Liver (tissue), 3 donors: ENCODE data around the gene MCTP2.
A peak's percentile ranks its signal among the peaks of the same experiment; 100 is the strongest.

Source experiments
- HNF4A ChIP-seq, 2 donors: conservative IDR thresholded peaks; 2 replicates each; pipeline ENCODE4 v1.6.1; 2016; ENCODE audit warnings: antibody characterized with exemption in 2 of 2, mild to moderate bottlenecking in 2 of 2
- HNF4G ChIP-seq: IDR thresholded peaks from 2 replicates; pipeline ENCODE4 v1.6.1; 2016; ENCODE audit warnings: antibody characterized with exemption
- JUND ChIP-seq, 2 donors: IDR thresholded peaks; 2 replicates each; pipeline ENCODE4 v1.6.1; 2016; ENCODE audit warnings: antibody characterized with exemption in 2 of 2
- TF ChIP-seq, protein P1 (sequence below): fragments of 150-350 bp; IDR thresholded peaks from 2 replicates; pipeline ENCODE4 v1.5.1; 2017; ENCODE audit warnings: improper control_type of control experiment, low read depth, low read length; ENCODE audit not compliant: missing input control
- TF ChIP-seq, protein P2 (sequence below): IDR thresholded peaks from 2 replicates; pipeline ENCODE4 v1.6.1; 2016; ENCODE audit warnings: antibody characterized with exemption
- donor health status: healthy.
- donor health status: healthy.

DNA sequence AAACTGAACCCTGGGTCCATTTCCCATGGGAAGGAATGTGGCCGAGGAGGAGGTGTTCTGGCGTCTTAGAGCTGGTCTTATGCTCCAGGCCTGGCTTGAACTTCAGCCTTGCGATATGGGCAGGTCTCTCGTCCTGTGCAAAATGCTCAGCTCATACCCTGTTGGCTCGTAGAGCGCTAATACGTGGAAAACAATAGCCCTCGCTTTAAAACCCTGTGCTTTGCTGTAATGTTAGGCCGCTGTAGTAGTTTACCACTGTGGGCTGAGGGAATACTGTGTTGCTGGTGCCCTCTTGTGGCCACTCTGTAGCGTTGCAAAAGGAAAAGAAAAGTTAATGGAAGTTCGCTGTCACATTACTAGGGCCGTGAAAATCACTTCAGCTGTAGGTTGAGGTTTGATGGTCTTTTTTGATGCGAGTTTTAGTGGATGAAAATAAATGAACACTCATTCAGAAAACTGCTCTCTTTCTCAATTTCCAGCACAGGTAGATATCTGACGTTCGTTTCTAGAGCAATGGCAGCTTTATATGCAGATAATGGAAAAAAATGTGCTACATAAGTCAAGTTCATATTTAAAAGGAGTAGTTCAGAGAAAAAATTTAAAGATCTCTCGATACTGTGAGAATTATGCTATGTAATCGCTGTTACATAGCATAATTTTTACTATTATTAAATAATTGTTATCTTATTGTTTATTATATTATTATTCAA is 92.9 kb downstream of the MCTP2 start:
- no peak for TF ChIP-seq JUND (IDR thresholded peaks at IDR 0.05)
- no peak for TF ChIP-seq HNF4G
- TF ChIP-seq, protein P1, sequence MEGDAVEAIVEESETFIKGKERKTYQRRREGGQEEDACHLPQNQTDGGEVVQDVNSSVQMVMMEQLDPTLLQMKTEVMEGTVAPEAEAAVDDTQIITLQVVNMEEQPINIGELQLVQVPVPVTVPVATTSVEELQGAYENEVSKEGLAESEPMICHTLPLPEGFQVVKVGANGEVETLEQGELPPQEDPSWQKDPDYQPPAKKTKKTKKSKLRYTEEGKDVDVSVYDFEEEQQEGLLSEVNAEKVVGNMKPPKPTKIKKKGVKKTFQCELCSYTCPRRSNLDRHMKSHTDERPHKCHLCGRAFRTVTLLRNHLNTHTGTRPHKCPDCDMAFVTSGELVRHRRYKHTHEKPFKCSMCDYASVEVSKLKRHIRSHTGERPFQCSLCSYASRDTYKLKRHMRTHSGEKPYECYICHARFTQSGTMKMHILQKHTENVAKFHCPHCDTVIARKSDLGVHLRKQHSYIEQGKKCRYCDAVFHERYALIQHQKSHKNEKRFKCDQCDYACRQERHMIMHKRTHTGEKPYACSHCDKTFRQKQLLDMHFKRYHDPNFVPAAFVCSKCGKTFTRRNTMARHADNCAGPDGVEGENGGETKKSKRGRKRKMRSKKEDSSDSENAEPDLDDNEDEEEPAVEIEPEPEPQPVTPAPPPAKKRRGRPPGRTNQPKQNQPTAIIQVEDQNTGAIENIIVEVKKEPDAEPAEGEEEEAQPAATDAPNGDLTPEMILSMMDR, result peak; percentile 95
- no peak for TF ChIP-seq HNF4A (conservative IDR thresholded peaks at IDR 0.05)
- TF ChIP-seq, protein P2, sequence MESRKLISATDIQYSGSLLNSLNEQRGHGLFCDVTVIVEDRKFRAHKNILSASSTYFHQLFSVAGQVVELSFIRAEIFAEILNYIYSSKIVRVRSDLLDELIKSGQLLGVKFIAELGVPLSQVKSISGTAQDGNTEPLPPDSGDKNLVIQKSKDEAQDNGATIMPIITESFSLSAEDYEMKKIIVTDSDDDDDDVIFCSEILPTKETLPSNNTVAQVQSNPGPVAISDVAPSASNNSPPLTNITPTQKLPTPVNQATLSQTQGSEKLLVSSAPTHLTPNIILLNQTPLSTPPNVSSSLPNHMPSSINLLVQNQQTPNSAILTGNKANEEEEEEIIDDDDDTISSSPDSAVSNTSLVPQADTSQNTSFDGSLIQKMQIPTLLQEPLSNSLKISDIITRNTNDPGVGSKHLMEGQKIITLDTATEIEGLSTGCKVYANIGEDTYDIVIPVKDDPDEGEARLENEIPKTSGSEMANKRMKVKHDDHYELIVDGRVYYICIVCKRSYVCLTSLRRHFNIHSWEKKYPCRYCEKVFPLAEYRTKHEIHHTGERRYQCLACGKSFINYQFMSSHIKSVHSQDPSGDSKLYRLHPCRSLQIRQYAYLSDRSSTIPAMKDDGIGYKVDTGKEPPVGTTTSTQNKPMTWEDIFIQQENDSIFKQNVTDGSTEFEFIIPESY, result no peak
